Chondrocyte (in vitro differentiated cells): ENCODE results near the gene ROPN1. TPM values are rescaled to one million over a fixed set of nuclear protein-coding genes. Genes with fewer than 3 reads are reported as not detected.
"Not testable (repeated sequence)": the region's sequence is repeated elsewhere in the genome, so short reads cannot be mapped to it uniquely, and the experiment has no call there.

Experiments
- DNase-seq: peaks from one replicate; pipeline ENCODE4 v3.0.0; 2021; ENCODE audit warnings: mixed read lengths, low spot score
- H3K27ac Mint-ChIP-seq: one replicate; pipeline ENCODE4 v1.8.0; 2021; ENCODE audit warnings: mild to moderate bottlenecking, moderate library complexity, mixed read lengths; ENCODE audit not compliant: unreplicated experiment
- H3K27me3 Mint-ChIP-seq: 2 replicates; pipeline ENCODE4 v1.8.0; 2021; ENCODE audit warnings: low read depth, mixed read lengths
- H3K36me3 Mint-ChIP-seq: 2 replicates; pipeline ENCODE4 v1.8.0; 2021; ENCODE audit warnings: low read depth, mixed read lengths
- H3K4me1 Mint-ChIP-seq: 2 replicates; pipeline ENCODE4 v1.8.0; 2021; ENCODE audit warnings: low read depth, mild to moderate bottlenecking, mixed read lengths
- H3K4me3 Mint-ChIP-seq: one replicate; pipeline ENCODE4 v1.8.0; 2021; ENCODE audit warnings: mild to moderate bottlenecking, moderate library complexity, mixed read lengths; ENCODE audit not compliant: unreplicated experiment
- H3K9me3 Mint-ChIP-seq: 2 replicates; pipeline ENCODE4 v1.8.0; 2021; ENCODE audit warnings: low read depth, mixed read lengths
- total RNA-seq: library from RNA; stranded (reverse); gene quantifications from 3 replicates; pipeline ENCODE4 v1.2.1, GENCODE V29; 2021
- TF ChIP-seq, protein P1 (sequence below): fragments of 200-600 bp; sonication (generic); IDR thresholded peaks from 2 replicates; pipeline ENCODE4 v1.5.0; 2021; ENCODE audit warnings: antibody characterized with exemption, mild to moderate bottlenecking, moderate library complexity

The ROPN1 gene
- total RNA-seq, 1 donor from 2014 or later, result not detected

DNA sequence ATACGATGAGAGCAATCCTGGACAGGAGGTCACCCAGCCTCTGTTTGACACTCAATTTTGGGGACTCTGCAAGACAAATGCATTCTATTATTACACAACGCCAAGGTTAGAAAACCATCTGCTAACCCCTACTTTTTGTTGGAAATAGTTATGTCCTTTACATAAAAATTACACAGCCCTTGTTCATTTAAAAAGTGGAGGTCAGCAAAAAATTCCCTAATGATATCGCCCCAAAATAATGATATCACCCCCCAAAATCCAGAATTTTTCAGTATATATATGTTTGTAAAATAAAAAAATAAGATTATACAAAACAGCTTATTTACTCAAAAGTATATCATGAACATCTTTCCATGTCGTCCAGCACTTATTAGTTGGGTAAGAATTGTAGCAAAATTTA is 11.4 kb downstream of the ROPN1 start:
- Mint-ChIP-seq H3K4me1 (no peaks in the 10 kb centered on the region), H3K9me3 (peaks cover 14% of the 10 kb centered on the region), H3K27ac (no peak overlapping the region), H3K36me3 (peaks cover 6% of the 10 kb centered on the region), H3K4me3 (peak overlapping the region; percentile 55), H3K27me3 (peaks cover 20% of the 10 kb centered on the region)
- TF ChIP-seq, protein P1, sequence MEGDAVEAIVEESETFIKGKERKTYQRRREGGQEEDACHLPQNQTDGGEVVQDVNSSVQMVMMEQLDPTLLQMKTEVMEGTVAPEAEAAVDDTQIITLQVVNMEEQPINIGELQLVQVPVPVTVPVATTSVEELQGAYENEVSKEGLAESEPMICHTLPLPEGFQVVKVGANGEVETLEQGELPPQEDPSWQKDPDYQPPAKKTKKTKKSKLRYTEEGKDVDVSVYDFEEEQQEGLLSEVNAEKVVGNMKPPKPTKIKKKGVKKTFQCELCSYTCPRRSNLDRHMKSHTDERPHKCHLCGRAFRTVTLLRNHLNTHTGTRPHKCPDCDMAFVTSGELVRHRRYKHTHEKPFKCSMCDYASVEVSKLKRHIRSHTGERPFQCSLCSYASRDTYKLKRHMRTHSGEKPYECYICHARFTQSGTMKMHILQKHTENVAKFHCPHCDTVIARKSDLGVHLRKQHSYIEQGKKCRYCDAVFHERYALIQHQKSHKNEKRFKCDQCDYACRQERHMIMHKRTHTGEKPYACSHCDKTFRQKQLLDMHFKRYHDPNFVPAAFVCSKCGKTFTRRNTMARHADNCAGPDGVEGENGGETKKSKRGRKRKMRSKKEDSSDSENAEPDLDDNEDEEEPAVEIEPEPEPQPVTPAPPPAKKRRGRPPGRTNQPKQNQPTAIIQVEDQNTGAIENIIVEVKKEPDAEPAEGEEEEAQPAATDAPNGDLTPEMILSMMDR, result no peak
- DNase-seq, result no peak

DNA sequence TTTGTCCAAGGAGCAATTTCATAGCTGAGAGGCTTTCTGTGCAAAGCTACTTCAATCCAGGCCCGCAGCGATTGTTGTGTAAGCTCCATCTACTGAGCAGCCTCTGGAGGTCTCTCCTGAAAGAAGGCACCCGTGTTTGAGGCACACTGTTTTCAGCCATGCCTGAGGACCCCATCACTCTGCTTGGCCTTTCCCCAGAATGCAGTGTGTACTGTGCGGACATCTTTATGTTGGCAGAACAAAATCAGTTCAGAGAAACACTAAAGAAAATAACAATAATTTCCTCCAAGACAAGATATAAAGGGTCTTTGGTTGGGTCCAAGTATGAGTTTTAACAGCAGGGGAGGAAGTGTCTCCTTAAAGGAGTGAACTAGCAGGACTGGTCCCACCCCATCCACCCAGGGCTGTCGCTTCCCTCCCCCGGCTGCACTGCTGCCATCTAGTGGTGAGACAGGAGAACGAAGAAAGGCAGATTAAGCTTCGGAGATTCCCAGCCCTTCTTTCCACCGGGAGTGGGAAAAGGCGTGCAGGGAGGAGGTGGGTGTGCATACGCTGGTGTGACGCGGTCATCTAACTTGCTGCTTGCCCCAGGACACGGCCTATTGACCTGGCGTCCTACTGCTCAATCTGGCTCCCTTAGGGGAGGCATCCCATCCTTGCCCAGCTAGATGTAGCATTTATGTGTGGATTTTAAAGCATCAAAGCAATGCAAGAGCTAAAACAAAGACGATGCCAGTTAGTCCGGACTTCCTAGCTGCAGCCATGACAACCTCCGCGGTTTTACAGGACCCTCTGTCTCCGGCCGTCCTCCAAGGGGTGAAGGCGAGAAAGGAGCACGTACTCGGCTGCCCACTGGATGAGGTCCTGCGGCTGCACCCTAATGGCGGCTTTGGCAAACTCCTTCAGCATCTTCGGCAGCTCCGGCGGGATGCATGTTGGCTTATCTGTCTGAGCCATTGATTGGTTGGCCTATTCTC is 12.1 kb downstream of the ROPN1 start:
- TF ChIP-seq, protein P1, result peak; percentile 85
- Mint-ChIP-seq H3K27me3 (peaks cover 20% of the 10 kb centered on the region), H3K4me3 (peak overlapping the region; percentile 55), H3K9me3 (peaks cover 14% of the 10 kb centered on the region)
- DNase-seq, H3K36me3 Mint-ChIP-seq, H3K4me1 Mint-ChIP-seq, H3K27ac Mint-ChIP-seq: not testable (repeated sequence)

DNA sequence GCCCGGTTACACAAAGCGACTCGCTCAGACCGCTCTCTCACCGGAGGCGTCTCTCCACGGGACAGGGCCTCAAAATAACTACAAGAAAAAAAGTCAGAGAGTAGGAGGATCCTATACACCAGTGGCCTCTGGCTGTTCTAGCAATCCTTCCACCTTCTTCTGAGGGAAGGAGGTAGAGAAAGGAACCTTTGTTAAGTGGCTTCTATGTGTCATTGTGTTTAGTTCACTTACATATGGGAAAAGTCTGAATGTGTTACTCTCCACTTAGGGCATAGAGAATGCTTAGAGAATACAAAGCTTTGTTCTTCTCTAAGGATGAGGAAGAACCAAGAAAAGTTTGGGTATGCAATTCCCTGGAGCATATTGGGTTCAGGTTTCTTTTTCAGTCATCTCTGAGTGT is 15.0 kb downstream of the ROPN1 start:
- not testable (repeated sequence) for H3K4me3 Mint-ChIP-seq, DNase-seq

DNA sequence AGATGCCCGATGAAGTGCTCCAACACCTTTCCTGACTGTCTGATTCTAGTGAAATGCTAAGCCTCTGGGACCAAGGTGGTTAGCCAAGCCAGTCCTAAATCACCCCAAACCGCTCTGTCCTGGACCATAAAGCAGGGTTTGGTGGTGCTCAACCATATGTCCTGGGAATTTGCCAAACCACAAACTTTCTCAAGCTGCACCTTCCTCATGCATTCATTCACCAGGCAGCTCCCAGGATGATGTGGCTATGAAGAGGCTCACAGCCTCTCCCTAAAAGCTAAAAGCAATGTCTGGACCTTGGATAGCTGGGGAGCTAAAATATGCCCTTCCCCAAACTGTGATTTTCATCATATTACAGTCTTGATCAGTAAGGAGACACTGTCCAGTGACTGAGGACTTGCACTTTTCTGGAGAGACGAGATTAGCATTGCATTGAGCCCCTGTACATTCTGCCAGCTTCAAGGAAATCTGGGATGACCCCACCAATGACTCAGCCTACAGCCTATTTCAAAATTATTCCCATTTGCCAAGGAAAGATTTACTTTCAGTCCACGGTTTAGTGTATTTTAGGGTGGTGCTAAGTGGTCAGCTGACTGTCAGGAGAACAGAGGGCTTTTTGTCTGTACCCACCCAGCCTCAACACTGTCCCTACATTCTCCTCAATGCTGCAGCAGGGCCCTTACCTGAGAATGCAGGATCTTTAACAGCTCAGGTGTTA is 15.6 kb downstream of the ROPN1 start:
- DNase-seq, H3K9me3 Mint-ChIP-seq, H3K4me1 Mint-ChIP-seq, H3K27me3 Mint-ChIP-seq, H3K36me3 Mint-ChIP-seq, H3K4me3 Mint-ChIP-seq, H3K27ac Mint-ChIP-seq: not testable (repeated sequence)

More for the DNA sequence above, 15.0 kb downstream of the ROPN1 start:
- H3K9me3 Mint-ChIP-seq, H3K4me1 Mint-ChIP-seq, H3K36me3 Mint-ChIP-seq, H3K27me3 Mint-ChIP-seq, H3K27ac Mint-ChIP-seq: not testable (repeated sequence)

DNA sequence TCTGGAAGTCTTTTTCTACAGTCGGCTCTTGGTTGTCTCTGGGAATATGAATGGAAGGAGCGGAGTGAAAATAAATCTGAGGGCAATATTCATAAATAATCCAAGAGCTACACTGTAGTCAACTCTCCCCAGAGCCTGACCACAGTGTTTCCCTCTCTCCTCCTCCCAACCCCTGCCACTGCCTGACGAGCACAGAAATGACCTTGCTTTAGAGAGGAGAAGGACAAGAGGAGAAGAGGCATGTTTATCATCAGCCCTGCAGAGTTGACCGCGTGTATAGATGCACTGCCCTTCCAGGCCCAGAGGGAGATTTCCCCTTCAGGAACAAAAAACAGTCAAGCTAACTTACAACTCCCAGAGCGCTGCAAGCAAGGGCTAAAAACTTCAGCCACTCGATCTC is 16.9 kb downstream of the ROPN1 start:
- H3K36me3 Mint-ChIP-seq, DNase-seq, H3K4me3 Mint-ChIP-seq, H3K4me1 Mint-ChIP-seq, H3K27ac Mint-ChIP-seq, H3K9me3 Mint-ChIP-seq, H3K27me3 Mint-ChIP-seq: not testable (repeated sequence)

DNA sequence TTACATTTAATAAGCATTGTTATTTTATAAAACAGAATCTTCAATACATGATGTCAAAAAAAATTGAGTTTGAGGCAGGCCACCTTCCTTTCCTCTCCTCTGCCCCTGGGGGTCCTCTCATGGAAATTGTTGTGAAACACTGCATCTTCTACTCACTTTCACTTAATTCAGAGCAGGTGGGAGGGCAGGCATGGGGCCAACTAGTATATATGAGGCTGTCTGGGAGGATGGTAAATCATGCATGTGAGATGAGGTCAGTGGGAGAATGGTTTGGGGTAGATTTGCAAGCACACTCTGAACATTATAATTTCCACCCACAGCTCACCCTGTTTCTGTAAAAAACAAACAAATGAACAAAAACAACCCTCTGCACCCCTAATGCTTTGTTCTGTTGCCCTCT is 20.5 kb downstream of the ROPN1 start:
- TF ChIP-seq, protein P1, result no peak
- no peaks in the 10 kb centered on the region for H3K4me1 Mint-ChIP-seq
- DNase-seq, result no peak
- no peak overlapping the region for H3K4me3 Mint-ChIP-seq
- H3K27ac Mint-ChIP-seq, result no peak overlapping the region
- H3K9me3 Mint-ChIP-seq, result no peaks in the 10 kb centered on the region
- peaks cover 4% of the 10 kb centered on the region for H3K27me3 Mint-ChIP-seq
- no peaks in the 10 kb centered on the region for H3K36me3 Mint-ChIP-seq

DNA sequence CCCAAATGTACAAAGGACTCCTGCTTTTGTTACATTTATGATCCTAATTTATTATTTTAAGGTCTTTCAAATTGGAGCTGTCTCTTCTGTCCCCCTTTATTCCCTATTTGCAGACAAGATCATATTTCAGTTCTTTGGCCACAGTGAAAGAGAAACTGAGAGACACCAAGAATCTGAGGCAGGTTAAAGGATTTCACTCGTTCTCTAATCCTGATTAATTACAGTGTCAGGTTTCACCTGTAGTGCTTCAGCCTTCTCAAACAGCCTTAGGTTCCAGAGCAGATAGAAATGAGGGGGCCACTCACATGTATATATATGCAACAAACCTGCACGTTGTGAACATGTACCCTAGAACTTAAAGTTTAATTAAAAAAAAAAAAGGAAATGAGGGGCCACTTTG is 24.7 kb downstream of the ROPN1 start:
- H3K9me3 Mint-ChIP-seq, DNase-seq, H3K27me3 Mint-ChIP-seq, H3K36me3 Mint-ChIP-seq, H3K4me3 Mint-ChIP-seq, H3K4me1 Mint-ChIP-seq, H3K27ac Mint-ChIP-seq: not testable (repeated sequence)

DNA sequence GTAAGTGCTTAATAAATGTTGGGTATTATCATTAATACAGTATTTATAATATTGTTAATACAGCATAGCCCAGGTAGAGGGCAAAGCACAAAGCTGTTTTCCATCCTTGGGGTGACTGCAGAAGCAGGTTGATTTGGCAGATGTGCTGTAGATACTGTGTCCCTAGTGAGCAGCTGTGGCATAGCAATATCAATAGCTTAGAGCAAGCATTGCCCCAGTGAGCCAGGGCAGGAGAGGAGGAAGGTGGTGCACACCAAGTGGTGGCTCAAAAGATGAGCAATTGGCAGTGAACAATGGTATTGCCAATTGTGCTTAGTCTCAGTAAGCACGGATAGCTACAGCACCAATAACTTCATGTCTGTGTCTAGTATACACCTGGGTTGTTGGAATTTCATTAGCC is 25.1 kb downstream of the ROPN1 start:
- H3K9me3 Mint-ChIP-seq, H3K27me3 Mint-ChIP-seq: not testable (repeated sequence)

DNA sequence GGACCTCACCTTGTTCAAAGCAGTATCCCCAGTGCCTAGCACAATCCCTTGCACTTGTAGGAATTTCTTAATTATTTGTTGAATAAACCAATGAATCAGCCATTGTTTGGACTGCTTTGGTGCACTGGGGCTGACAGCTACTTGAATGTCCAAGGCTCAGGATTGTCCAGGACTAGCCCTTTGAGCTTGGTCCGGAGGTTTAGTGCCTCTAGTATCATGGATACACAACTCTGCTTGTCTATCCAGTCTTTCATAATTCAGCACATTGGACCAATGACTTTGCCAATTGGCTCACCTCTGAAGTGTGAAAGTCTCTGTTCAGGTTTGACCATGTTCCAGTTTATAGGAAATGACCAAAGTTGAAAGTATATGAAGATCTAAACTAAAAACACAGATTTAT is 27.1 kb downstream of the ROPN1 start:
- H3K9me3 Mint-ChIP-seq, H3K27me3 Mint-ChIP-seq, H3K4me3 Mint-ChIP-seq, H3K27ac Mint-ChIP-seq, H3K36me3 Mint-ChIP-seq, DNase-seq: not testable (repeated sequence)
- H3K4me1 Mint-ChIP-seq, result peaks cover 10% of the 10 kb centered on the region

More for the DNA sequence above, 25.1 kb downstream of the ROPN1 start:
- not testable (repeated sequence) for H3K4me1 Mint-ChIP-seq, DNase-seq, H3K27ac Mint-ChIP-seq, H3K36me3 Mint-ChIP-seq, H3K4me3 Mint-ChIP-seq
